Endothelial cell of hepatic sinusoid (primary cell): ENCODE results near the gene SIRT4.

ENCODE experiments used
- in situ Hi-C: cut with HindIII; loops from 2 replicates; pipeline ENCODE4 v1.10.0; 2017; ENCODE audit warnings: low sequenced_read_pairs

Gene SIRT4

DNA sequence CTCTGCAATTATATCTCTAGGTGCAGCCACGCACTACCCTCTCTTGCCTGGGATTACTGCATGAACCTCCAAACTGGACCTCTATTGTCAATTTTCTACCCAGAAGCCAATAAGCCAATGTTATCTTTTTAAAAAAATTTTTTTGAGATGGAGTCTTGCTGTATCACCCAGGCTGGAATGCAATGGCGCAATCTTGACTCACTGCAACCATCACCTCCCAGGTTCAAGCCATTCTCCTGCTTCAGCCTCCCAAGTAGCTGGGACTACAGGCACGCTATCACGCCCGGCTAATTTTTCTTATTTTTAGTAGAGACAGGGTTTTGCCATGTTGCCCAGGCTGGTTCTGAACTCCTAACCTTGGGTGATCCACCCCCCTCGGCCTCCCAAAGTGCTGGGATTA is 25.4 kb upstream of the SIRT4 start:
- in situ Hi-C loops: no loop called here

DNA sequence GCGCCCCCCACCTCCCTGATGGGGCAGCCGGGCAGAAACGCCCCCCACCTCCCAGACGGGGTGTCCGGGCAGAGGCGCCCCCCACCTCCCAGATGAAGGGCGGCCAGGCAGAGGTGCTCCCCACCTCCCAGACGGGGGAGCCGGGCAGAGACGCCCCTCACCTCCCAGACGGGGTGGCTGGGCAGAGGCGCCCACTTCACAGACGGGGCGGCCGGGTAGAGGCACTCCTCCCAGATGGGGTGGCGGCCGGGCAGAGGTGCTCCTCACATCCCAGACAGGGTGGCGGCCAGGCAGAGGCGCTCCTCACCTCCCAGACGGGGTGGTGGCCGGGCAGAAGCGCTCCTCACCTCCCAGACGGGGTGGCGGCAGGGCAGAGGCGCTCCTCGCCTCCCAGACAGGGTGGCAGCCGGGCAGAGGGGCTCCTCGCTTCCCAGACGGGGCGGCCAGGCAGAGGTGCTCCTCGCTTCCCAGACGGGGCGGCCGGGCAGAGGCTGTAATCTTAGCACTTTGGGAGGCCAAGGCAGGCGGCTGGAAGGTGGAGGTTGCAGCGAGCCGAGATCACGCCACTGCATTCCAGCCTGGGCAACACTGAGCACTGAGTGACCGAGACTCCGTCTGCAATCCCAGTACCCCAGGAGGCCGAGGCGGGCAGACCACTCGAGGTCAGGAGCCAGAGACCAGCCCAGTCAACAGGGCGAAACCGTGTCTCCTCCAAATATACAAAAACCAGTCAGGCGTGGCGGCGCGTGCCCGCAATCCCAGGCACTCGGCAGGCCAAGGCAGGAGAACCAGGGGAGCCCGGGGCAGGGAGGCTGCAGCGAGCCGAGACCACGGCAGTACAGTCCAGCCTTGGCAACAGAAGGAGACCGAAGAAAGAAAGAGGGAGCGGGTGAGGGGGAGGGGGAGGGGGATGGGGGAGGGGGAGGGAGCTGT is 23.7 kb upstream of the SIRT4 start:
- in situ Hi-C loops: no loop called here

- in situ Hi-C loops: no loop called here
Observed at GRCh38 chr12:120283318-120283717, 18.8 kb upstream of the SIRT4 start.

DNA sequence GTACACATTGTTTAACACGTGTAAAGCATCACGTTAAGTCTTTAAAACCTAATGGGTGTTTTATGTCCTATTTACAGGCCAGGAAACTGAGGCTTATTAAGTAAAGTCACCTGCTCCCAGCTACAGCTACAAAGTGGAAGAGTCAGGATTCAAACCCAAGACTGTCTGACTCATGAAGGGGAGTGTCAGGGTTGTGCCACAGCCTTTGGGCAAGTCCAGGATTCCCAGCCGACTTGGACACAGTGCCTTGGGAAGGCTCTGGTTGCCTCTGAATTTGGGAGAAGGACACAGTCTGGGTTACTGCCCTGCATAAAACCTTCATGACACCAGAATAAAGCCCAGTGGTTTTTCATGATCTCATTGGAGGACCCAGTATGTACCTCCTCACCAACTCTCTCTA is 17.7 kb upstream of the SIRT4 start:
- in situ Hi-C loops: no loop called here

DNA sequence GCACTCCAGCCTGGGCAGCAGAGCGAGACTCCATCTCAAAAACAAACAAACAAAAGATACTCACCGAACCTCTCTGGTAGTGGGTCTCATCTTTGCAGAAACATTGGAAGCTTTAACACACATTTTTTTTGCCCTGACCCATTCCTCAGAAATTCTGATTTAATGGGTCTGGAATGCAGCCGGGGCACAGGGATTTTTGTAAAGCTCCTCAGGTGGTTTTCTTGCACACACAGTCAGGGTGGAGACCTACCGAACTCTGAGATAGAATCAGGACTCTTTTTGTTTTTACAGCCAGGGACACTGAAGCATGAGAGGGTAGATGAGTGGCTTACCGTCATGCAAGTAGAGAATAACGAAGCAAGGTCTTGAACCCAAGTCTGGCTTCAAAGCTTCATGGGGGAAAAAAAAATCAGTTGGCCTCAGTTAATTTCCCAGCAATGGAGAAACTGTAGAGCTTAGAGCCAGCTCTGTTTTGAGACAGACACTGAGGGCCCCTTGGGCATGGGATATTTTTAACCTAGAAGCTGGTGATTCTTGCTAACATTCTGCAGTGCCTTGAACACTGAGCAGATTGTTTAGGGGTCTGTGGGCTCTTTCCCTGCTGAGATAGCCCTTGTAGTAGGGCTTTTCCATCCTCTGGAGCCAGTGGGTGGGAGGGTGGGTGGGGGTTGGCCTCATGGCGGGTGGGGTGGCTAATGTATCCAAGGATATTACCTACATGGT is 15.2 kb upstream of the SIRT4 start:
- in situ Hi-C loops: no loop called here

DNA sequence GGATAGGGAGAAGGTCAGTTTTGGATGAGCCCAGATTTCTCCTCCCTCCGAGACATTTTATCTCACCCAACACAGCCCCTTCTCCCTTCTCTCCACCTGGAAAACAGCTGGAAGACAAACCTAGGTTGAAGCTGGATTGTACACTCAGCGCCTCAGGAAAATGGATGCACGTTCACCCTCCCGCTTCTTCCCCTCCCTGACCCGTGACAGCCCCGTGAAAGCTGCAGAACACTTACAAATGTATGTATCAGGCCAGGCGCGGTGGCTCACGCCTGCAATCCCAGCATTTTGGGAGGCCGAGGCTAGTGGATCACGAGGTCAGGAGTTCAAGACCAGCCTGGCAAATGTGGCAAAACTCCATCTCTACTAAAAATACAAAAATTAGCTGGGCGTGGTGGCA is 14.6 kb upstream of the SIRT4 start:
- in situ Hi-C loops: no loop called here

- in situ Hi-C loops: no loop called here
Observed at GRCh38 chr12:120290609-120291305, 11.4 kb upstream of the SIRT4 start.

DNA sequence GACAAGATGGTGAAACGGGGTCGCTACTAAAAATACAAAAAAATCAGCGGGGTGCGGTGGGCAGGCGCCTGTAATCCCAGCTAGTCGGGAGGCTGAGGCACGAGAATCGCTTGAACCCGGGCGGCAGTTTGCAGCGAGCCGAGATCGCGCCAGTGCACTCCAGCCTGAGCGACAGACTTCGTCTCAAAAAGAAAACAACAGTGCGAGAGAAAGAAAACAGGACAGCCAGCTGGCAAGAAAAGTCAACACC is 9.8 kb upstream of the SIRT4 start:
- in situ Hi-C loops: no loop called here

- in situ Hi-C loops: no loop called here
Observed at GRCh38 chr12:120292661-120293531, 9.2 kb upstream of the SIRT4 start, which contains the start of gene RNU4-1. RNU4-1 (minus strand) TSS chr12:120293237.

GRCh38 chr12:120314220-120314619 is 12.1 kb downstream of the SIRT4 start:
- in situ Hi-C loops: no loop called here

- in situ Hi-C loops: no loop called here
Observed at GRCh38 chr12:120316798-120317223, 14.7 kb downstream of the SIRT4 start.

DNA sequence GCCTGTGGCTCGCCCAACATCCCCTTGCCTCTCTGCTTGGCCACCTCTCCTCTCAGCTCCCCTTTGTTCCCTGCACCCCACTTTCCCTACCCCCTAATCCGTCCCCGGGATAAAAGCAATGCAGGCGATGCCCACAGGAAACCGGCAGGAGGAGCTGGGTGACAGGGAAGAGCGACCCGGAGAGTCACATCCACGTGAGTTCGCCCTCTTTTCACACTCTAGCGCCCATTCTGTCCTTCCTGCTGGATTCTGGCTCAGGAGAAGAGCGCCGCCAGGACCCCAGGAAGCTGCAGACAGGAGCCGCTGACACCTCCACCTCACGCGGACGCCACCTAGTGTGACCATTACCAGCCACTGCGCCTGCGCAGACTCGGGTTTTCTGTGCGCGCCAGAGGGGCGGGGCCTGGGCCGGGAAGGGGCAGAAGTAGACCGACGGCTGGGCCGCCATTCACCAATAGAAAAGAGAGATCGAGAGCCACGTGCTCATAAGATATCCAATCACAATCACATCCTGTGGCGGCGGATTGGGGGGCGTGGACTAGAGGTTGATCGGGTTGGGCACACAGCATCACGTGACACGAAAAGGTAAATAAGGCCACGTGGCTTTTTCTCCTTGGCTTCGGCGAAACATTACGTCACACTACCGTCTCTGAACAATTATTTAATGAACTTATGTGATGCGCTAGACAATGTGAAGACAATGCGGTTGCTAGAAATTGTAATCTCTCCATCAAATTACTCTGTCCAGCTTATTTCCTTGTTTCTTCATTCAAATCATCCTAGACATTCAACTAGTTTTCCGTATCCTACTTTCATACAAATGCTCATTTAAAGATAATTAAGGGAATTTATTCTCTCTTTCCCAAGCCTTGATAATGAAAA is 15.3 kb downstream of the SIRT4 start:
- in situ Hi-C loops: no loop called here

- in situ Hi-C loops: loop anchor here (10.0 kb wide), 1 partner anchor 63 kb away; no protein-coding TSS in a partner anchor
Observed at GRCh38 chr12:120321382-120322202, 19.5 kb downstream of the SIRT4 start.

- in situ Hi-C loops: loop anchor here (10.0 kb wide), 1 partner anchor 61 kb away; no protein-coding TSS in a partner anchor
Observed at GRCh38 chr12:120323772-120324171, 21.7 kb downstream of the SIRT4 start.

DNA sequence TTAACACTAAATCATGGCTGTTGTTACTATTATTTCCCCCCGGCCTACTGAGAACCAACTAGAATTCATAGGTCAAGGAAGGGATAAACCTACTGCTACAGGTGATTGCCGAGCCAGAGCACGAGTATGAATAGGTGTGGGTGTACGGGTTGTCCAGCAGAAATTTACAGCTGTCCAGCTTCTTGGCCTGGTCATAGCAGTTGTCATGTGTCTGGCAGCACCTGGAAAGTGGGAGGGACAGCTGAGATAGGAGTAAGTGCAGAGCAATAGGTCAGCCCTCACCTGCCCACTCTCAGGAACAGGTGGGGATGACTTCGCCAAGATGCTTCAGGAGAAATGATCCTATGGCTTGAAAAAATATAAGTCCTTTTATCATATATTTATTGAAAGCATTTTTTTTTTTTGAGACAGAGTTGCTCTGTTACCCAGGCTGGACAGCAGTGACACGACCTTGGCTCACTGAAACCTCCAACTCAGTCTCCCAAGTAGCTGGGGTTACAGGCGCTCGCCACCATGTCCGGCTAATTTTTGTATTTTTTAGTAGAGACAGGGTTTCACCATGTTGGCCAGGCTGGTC is 22.8 kb downstream of the SIRT4 start:
- in situ Hi-C loops: loop anchor here (10.0 kb wide), 1 partner anchor 60 kb away; no protein-coding TSS in a partner anchor

DNA sequence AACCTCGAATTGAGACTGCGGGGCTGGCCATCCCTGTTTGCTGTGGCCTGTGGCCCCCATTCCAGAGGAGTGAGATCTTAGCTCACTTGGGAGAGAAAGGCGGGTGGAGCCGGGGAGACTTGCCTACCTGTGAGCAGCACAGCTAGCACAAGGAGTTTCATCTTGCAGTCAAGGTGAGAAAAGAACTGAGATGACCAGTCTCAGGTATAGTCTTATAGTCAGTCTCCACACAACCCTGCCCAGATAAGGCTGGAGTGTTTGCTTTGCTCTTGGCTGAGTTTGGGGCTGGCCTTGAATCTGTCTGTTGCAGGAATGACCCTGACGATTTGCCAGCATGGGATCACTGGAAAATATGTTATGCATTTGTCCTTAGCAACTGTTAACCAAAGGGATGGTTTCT is 25.5 kb downstream of the SIRT4 start, which contains the start of gene PLA2G1B:
Gene PLA2G1B, minus strand, starts transcription at position 187 of the 400 bp plus-strand sequence. Its CDS starts 26 bp downstream, at position 161.
- in situ Hi-C loops: loop anchor here (10.0 kb wide), 1 partner anchor 57 kb away; no protein-coding TSS in a partner anchor

- in situ Hi-C loops: loop anchor here (10.0 kb wide), 1 partner anchor 57 kb away; no protein-coding TSS in a partner anchor
Observed at GRCh38 chr12:120328228-120328627, 26.1 kb downstream of the SIRT4 start.

DNA sequence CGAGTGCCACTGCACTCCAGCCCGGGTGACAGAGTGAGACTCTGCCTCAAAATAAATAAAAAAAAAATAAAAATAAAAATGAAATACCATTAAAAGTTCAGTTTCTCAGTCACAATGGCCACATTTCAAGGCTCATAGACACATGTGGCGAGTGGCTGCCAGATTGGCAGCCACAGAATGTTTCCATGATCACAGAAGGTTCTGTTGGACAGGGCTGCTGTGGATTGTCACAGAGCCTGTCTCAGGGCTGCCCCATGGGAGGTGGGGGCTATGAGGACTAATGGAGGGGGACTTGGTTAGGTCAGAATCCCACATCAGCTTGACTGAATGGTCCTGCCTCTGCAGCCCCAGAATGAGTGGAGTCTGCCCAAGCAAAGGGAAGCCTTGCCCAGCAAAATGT is 29.3 kb downstream of the SIRT4 start:
- in situ Hi-C loops: no loop called here
